ENCODE data around the gene CEP63.

The CEP63 gene

GRCh38 chr3:134449277-134449676 lies 36.6 kb upstream of the CEP63 start:
- DNase-seq (ENCODE audit: low spot score) (no peak), ATAC-seq (ENCODE audit: low read depth) (peak; percentile 84)
- Histone ChIP-seq H3K9me3 (ENCODE audit: severe bottlenecking) (peaks cover 3% of the 10 kb centered on the region), H3K4me1 (ENCODE audit: insufficient read depth, poor library complexity, severe bottlenecking) (no peaks in the 10 kb centered on the region), H3K27ac (ENCODE audit: poor library complexity, severe bottlenecking) (no peak overlapping the region), H3K36me3 (ENCODE audit: low read depth) (no peaks in the 10 kb centered on the region), H3K27me3 (ENCODE audit: insufficient read depth, poor library complexity, severe bottlenecking) (no peaks in the 10 kb centered on the region), H3K4me3 (ENCODE audit: severe bottlenecking) (no peak overlapping the region)
- TF ChIP-seq CTCF (IDR thresholded peaks at IDR 0.05; ENCODE audit: poor library complexity, severe bottlenecking), result peak; percentile 56

- DNase-seq (ENCODE audit: low spot score), result no peak
Observed at GRCh38 chr3:134449951-134450350, 35.9 kb upstream of the CEP63 start.

GRCh38 chr3:134453631-134454030 lies 32.2 kb upstream of the CEP63 start:
- DNase-seq (ENCODE audit: low spot score) (no peak), ATAC-seq (ENCODE audit: low read depth) (no peak)
- no peak overlapping the region for H3K4me3 ChIP-seq (ENCODE audit: severe bottlenecking)

More at GRCh38 chr3:134449951-134450350, 35.9 kb upstream of the CEP63 start:
- no peak for TF ChIP-seq CTCF (IDR thresholded peaks at IDR 0.05; ENCODE audit: poor library complexity, severe bottlenecking)
- no peak overlapping the region for H3K27ac ChIP-seq (ENCODE audit: poor library complexity, severe bottlenecking)
- H3K27me3 ChIP-seq (ENCODE audit: insufficient read depth, poor library complexity, severe bottlenecking), result no peaks in the 10 kb centered on the region
- H3K4me3 ChIP-seq (ENCODE audit: severe bottlenecking), result no peak overlapping the region
- no peak for ATAC-seq (ENCODE audit: low read depth)
- no peaks in the 10 kb centered on the region for H3K4me1 ChIP-seq (ENCODE audit: insufficient read depth, poor library complexity, severe bottlenecking)
- peaks cover 3% of the 10 kb centered on the region for H3K9me3 ChIP-seq (ENCODE audit: severe bottlenecking)
- no peaks in the 10 kb centered on the region for H3K36me3 ChIP-seq (ENCODE audit: low read depth)

DNA sequence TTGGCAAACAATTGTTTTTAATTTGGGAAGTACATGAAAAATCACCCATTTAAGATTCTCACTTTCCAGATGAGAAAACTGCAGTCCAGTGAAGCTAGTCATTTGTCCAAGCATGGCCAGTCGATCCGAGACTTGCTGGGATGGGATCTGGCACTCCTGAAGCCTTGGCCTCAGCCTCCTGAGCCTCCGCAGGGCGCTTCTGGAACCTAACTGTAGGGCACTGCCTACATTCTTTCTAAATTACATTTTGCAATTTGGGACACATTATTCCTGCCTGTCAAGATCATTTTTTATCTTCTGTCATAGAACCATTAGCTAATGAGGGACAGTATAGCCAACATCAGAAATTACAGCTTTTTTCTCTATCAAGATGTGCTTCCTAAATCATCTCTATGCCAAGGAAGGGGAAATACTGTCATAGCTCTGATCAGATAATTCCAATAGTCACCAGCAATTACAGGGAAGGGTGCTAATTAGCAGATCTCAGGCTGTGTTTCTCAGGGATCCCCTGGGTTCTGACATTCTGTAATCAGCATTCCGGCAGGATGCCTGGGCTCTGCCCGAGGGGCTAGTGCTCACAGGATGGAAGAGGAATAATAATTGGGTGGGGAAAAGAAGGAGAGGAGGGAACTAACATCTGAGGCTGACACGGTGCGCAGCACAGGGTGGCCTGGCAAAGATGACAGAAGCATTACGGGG lies 28.3 kb upstream of the CEP63 start:
- Histone ChIP-seq H3K27me3 (ENCODE audit: insufficient read depth, poor library complexity, severe bottlenecking) (no peaks in the 10 kb centered on the region), H3K27ac (ENCODE audit: poor library complexity, severe bottlenecking) (no peak overlapping the region), H3K4me1 (ENCODE audit: insufficient read depth, poor library complexity, severe bottlenecking) (peaks cover 10% of the 10 kb centered on the region), H3K4me3 (ENCODE audit: severe bottlenecking) (no peak overlapping the region), H3K36me3 (ENCODE audit: low read depth) (no peaks in the 10 kb centered on the region), H3K9me3 (ENCODE audit: severe bottlenecking) (no peaks in the 10 kb centered on the region)
- no peak for ATAC-seq (ENCODE audit: low read depth)
- no peak for TF ChIP-seq CTCF (IDR thresholded peaks at IDR 0.05; ENCODE audit: poor library complexity, severe bottlenecking)
- DNase-seq (ENCODE audit: low spot score), result no peak

More at GRCh38 chr3:134453631-134454030, 32.2 kb upstream of the CEP63 start:
- Histone ChIP-seq H3K27me3 (ENCODE audit: insufficient read depth, poor library complexity, severe bottlenecking) (no peaks in the 10 kb centered on the region), H3K4me1 (ENCODE audit: insufficient read depth, poor library complexity, severe bottlenecking) (no peaks in the 10 kb centered on the region), H3K9me3 (ENCODE audit: severe bottlenecking) (no peaks in the 10 kb centered on the region), H3K36me3 (ENCODE audit: low read depth) (no peaks in the 10 kb centered on the region), H3K27ac (ENCODE audit: poor library complexity, severe bottlenecking) (no peak overlapping the region)
- no peak for TF ChIP-seq CTCF (IDR thresholded peaks at IDR 0.05; ENCODE audit: poor library complexity, severe bottlenecking)

DNA sequence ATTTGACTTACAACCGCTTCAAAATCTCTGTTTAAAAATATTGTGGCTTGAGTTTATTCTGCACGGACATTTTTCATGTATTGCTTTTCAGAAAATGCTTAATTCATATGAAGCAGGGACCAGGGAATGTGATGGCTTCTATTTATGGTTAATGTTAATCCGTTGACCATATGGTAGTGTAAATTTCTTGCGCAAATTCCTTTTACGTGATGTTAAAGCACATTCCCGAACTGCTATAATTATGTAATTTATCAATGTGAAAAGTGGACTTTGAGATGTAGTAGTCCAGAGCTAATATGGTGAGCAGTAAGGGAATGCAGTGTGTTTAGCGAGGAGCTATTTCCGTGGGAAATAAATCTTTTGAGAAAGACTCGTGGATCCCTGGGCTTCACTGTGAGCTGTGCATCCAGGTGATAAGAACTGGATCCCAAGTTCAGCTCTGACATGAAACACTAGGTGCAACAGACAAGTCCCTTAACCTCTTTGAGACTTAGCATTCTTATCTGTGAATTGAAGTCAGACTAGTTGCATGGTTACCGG lies 27.4 kb upstream of the CEP63 start:
- no peak for TF ChIP-seq CTCF (IDR thresholded peaks at IDR 0.05; ENCODE audit: poor library complexity, severe bottlenecking)
- H3K4me1 ChIP-seq (ENCODE audit: insufficient read depth, poor library complexity, severe bottlenecking), result peaks cover 10% of the 10 kb centered on the region
- DNase-seq (ENCODE audit: low spot score) (no peak), ATAC-seq (ENCODE audit: low read depth) (no peak)
- no peak overlapping the region for H3K4me3 ChIP-seq (ENCODE audit: severe bottlenecking)
- no peaks in the 10 kb centered on the region for H3K36me3 ChIP-seq (ENCODE audit: low read depth)
- no peaks in the 10 kb centered on the region for H3K9me3 ChIP-seq (ENCODE audit: severe bottlenecking)
- no peaks in the 10 kb centered on the region for H3K27me3 ChIP-seq (ENCODE audit: insufficient read depth, poor library complexity, severe bottlenecking)
- no peak overlapping the region for H3K27ac ChIP-seq (ENCODE audit: poor library complexity, severe bottlenecking)

Data from RWPE2 (cell line).